OCI-LY1 (cell line): ENCODE measurements around the gene CSAD.

ENCODE experiments used
- EZH2 ChIP-seq: fragments of 200-600 bp; sonication (generic), shearing (Covaris generic); IDR thresholded peaks from 2 replicates; pipeline ENCODE4 v1.8.0; 2017; ENCODE audit warnings: borderline replicate concordance, mixed run types, mild to moderate bottlenecking, antibody characterized with exemption, low read length, moderate library complexity, mixed read lengths
- TF ChIP-seq, protein P1 (sequence below): fragments of 200-600 bp; sonication (generic), shearing (Covaris generic); IDR thresholded peaks from 2 replicates; pipeline ENCODE4 v1.5.1; 2017; ENCODE audit warnings: mild to moderate bottlenecking, antibody characterized with exemption, low read length, moderate library complexity, mixed read lengths

DNA sequence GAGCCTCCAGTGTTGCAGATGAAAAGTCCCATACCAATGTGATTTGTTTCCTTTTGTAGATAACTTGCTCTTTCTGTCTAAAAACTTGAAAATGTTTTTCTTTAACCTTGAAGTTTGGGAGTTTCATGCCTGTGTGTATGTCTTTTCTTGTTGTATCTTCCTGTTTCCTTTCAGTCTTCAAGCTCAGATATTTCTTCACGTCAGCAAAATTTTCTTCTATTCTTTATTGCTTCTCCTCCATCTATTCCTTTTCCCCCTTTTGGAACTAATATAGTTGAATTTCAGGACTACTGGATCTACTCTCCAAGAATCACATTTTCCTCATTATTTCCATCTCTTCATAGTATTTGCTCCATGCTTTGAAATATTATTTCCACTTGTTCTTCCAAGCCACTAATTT is 53.6 kb downstream of the CSAD start:
- TF ChIP-seq, protein P1, sequence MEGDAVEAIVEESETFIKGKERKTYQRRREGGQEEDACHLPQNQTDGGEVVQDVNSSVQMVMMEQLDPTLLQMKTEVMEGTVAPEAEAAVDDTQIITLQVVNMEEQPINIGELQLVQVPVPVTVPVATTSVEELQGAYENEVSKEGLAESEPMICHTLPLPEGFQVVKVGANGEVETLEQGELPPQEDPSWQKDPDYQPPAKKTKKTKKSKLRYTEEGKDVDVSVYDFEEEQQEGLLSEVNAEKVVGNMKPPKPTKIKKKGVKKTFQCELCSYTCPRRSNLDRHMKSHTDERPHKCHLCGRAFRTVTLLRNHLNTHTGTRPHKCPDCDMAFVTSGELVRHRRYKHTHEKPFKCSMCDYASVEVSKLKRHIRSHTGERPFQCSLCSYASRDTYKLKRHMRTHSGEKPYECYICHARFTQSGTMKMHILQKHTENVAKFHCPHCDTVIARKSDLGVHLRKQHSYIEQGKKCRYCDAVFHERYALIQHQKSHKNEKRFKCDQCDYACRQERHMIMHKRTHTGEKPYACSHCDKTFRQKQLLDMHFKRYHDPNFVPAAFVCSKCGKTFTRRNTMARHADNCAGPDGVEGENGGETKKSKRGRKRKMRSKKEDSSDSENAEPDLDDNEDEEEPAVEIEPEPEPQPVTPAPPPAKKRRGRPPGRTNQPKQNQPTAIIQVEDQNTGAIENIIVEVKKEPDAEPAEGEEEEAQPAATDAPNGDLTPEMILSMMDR, result no peak
- TF ChIP-seq EZH2, result no peak
